ENCODE data around the gene EMP2.

GRCh38 chr16:10569621-10570020, 10.8 kb downstream of the EMP2 start:
- no peak for TF ChIP-seq CTCF (IDR thresholded peaks at IDR 0.05; ENCODE audit: low read length)
- TF ChIP-seq EZH2 (IDR thresholded peaks at IDR 0.05; ENCODE audit: borderline replicate concordance, low read length), result no peak

Measured in OCI-LY1 (cell line).